Tibial nerve (tissue), 3 donors: Measurements from ENCODE around the gene MAP2K6.

ENCODE experiments used
- POLR2A ChIP-seq, 2 donors: fragments of 450-650 bp; IDR thresholded peaks; one replicate each; pipeline ENCODE4 v1.6.1; 2017; ENCODE audit warnings: antibody characterized with exemption in 2 of 2, mild to moderate bottlenecking in 2 of 2, moderate library complexity in 2 of 2
- TF ChIP-seq, protein P1 (sequence below), 5 experiments: fragments of 200-600 bp in 3 of 5; fragments of 450-650 bp in 2 of 5; sonication (generic) in 3 of 5; IDR thresholded peaks; one replicate each; pipeline ENCODE4 v1.5.1; 2016 to 2019; ENCODE audit warnings: antibody characterized with exemption in 5 of 5, mild to moderate bottlenecking in 3 of 5, moderate library complexity in 2 of 5

DNA sequence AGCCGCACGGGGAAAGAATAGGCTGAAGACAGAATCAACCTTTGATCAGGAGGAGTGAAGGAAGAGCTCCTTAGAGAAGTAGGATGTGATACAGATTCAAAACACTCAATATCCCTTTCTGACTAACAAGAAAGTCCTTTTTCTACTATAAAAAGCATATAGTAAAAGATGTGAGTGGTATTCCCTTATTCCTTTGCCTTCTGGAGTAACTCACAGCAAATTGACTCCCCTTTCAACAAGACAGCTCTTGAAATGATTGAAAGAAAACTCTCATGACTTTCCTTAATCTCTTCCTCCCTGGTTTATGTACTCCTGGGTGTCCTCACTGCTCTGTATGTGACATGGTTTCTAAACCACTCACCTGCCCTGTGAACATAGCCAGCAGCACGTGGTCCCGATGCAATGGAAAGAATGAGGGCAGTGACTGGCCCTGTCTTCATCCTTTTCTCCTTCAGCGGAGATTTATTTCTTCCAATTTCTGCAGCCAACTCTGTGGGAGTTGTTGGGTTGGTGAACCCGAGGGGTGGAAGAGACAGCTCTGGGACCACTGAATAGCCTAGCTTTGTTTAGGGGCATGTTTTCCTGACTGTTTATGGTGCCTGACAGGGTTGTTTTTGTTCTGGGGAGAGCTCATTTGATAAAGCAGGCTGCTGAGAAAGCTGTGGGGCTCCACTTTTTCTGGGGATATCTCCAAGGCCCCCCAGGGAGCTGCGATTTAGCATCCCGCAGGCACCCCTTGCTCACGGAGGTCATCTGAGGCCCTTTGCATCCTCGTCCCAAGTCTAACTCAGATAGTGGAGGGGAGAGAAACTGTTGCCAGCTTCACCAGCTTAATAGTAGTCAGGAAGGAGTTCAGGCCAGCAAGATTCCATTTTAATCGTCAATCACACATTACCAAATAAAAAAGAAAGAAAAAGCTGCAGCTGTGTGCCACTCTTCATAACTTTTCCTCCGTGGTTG lies 46.7 kb downstream of the MAP2K6 start:
- TF ChIP-seq, protein P1, sequence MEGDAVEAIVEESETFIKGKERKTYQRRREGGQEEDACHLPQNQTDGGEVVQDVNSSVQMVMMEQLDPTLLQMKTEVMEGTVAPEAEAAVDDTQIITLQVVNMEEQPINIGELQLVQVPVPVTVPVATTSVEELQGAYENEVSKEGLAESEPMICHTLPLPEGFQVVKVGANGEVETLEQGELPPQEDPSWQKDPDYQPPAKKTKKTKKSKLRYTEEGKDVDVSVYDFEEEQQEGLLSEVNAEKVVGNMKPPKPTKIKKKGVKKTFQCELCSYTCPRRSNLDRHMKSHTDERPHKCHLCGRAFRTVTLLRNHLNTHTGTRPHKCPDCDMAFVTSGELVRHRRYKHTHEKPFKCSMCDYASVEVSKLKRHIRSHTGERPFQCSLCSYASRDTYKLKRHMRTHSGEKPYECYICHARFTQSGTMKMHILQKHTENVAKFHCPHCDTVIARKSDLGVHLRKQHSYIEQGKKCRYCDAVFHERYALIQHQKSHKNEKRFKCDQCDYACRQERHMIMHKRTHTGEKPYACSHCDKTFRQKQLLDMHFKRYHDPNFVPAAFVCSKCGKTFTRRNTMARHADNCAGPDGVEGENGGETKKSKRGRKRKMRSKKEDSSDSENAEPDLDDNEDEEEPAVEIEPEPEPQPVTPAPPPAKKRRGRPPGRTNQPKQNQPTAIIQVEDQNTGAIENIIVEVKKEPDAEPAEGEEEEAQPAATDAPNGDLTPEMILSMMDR (IDR thresholded peaks at IDR 0.05) = no peak
- TF ChIP-seq POLR2A (IDR thresholded peaks at IDR 0.05) = no peak
